Mesendoderm (in vitro differentiated cells): Measurements from ENCODE around the gene EPHA3.

Experiments
- DNase-seq: peaks from one replicate; pipeline ENCODE4 v3.0.0; 2013
- H2AK5ac ChIP-seq: 2 replicates; pipeline ENCODE4 v1.6.1; 2013; ENCODE audit warnings: low read length, inconsistent platforms
- H2BK120ac ChIP-seq: 2 replicates; pipeline ENCODE4 v1.6.1; 2013; ENCODE audit warnings: low read depth, mild to moderate bottlenecking, low read length, moderate library complexity, mixed read lengths
- H2BK15ac ChIP-seq: replicated peaks from 2 replicates; pipeline ENCODE4 v1.6.1; 2013; ENCODE audit warnings: low read depth, mild to moderate bottlenecking, moderate library complexity
- H2BK5ac ChIP-seq: 2 replicates; pipeline ENCODE4 v1.6.1; 2013; ENCODE audit warnings: low read length, inconsistent platforms
- H3K18ac ChIP-seq: 2 replicates; pipeline ENCODE4 v1.6.1; 2013; ENCODE audit warnings: mild to moderate bottlenecking, low read length, mixed read lengths
- H3K23ac ChIP-seq: one replicate; pipeline ENCODE4 v1.6.1; 2013; ENCODE audit warnings: low read length
- H3K27ac ChIP-seq: 2 replicates; pipeline ENCODE4 v1.5.1; 2013; ENCODE audit warnings: low read depth, mild to moderate bottlenecking, inconsistent platforms, low read length, moderate library complexity
- H3K27me3 ChIP-seq: 2 replicates; pipeline ENCODE4 v1.6.1; 2013; ENCODE audit warnings: low read length, control low read depth, mild to moderate bottlenecking, inconsistent platforms; ENCODE audit not compliant: insufficient read depth, poor library complexity
- H3K36me3 ChIP-seq: 2 replicates; pipeline ENCODE4 v1.6.1; 2013; ENCODE audit warnings: low read length, inconsistent platforms; ENCODE audit not compliant: control insufficient read depth, insufficient read depth
- H3K4ac ChIP-seq: one replicate; pipeline ENCODE4 v1.6.1; 2013; ENCODE audit warnings: low read depth, mild to moderate bottlenecking, low read length, moderate library complexity
- H3K4me1 ChIP-seq: 2 replicates; pipeline ENCODE4 v1.6.1; 2013; ENCODE audit warnings: low read depth, low read length, inconsistent platforms; ENCODE audit not compliant: control insufficient read depth
- H3K4me2 ChIP-seq: 2 replicates; pipeline ENCODE4 v1.6.1; 2013; ENCODE audit warnings: low read length
- H3K4me3 ChIP-seq: 2 replicates; pipeline ENCODE4 v1.5.1; 2013; ENCODE audit warnings: mild to moderate bottlenecking, low read length
- H3K56ac ChIP-seq: one replicate; pipeline ENCODE4 v1.6.1; 2013; ENCODE audit warnings: low read length
- H3K79me1 ChIP-seq: 2 replicates; pipeline ENCODE4 v1.6.1; 2013; ENCODE audit warnings: low read length, inconsistent platforms
- H3K79me2 ChIP-seq: 2 replicates; pipeline ENCODE4 v1.6.1; 2013; ENCODE audit warnings: mild to moderate bottlenecking, low read length; ENCODE audit not compliant: control insufficient read depth, insufficient read depth
- H3K9ac ChIP-seq: 2 replicates; pipeline ENCODE4 v1.6.1; 2013; ENCODE audit warnings: low read length, inconsistent platforms
- H4K5ac ChIP-seq: one replicate; pipeline ENCODE4 v1.6.1; 2013; ENCODE audit warnings: low read length
- H4K8ac ChIP-seq: one replicate; pipeline ENCODE4 v1.6.1; 2013; ENCODE audit warnings: low read depth, mild to moderate bottlenecking, control low read depth, low read length, moderate library complexity
- WGBS: extraction: QIAGEN DNeasy Blood & Tissue Kit; methylation state at CpG from one replicate; pipeline ENCODE4 v1.1.7; 2013; ENCODE audit warnings: low lambda C conversion rate, missing lambda C conversion rate; ENCODE audit not compliant: insufficient coverage; ENCODE audit errors: extremely low coverage; 5-methylcytosine and 5-hydroxymethylcytosine counted together

Gene EPHA3

GRCh38 chr3:89434621-89435380 lies 327.4 kb downstream of the EPHA3 start:
- H2BK5ac ChIP-seq: no peak overlapping the region
- no CpG with 5 or more reads among the region's 7 CpGs for WGBS
- DNase-seq: no peak
- H3K4ac ChIP-seq: no peak overlapping the region
- no peak overlapping the region for H2BK120ac ChIP-seq
- no peak overlapping the region for H2BK15ac ChIP-seq
- no peak overlapping the region for H3K18ac ChIP-seq
- no peaks in the 10 kb centered on the region for H3K4me1 ChIP-seq
- no peak overlapping the region for H2AK5ac ChIP-seq
- no peak overlapping the region for H3K23ac ChIP-seq
- no peak overlapping the region for H4K8ac ChIP-seq
- H3K56ac ChIP-seq: no peak overlapping the region
- H3K79me2 ChIP-seq: no peaks in the 10 kb centered on the region
- H3K27ac ChIP-seq: no peak overlapping the region
- no peaks in the 10 kb centered on the region for H3K36me3 ChIP-seq
- no peaks in the 10 kb centered on the region for H3K79me1 ChIP-seq
- no peak overlapping the region for H3K4me2 ChIP-seq
- H4K5ac ChIP-seq: no peak overlapping the region
- H3K4me3 ChIP-seq: no peak overlapping the region
- H3K9ac ChIP-seq: no peak overlapping the region
- no peaks in the 10 kb centered on the region for H3K27me3 ChIP-seq

GRCh38 chr3:89436846-89437245 lies 329.4 kb downstream of the EPHA3 start:
- H3K56ac ChIP-seq: no peak overlapping the region
- no peak overlapping the region for H3K27ac ChIP-seq
- H4K5ac ChIP-seq: no peak overlapping the region
- WGBS: no CpG with 5 or more reads among the region's 3 CpGs
- no peak for DNase-seq
- H3K18ac ChIP-seq: no peak overlapping the region
- no peak overlapping the region for H3K4me2 ChIP-seq
- H3K27me3 ChIP-seq: no peaks in the 10 kb centered on the region
- no peak overlapping the region for H2BK5ac ChIP-seq
- no peaks in the 10 kb centered on the region for H3K4me1 ChIP-seq
- H2BK15ac ChIP-seq: no peak overlapping the region
- no peak overlapping the region for H3K23ac ChIP-seq
- no peaks in the 10 kb centered on the region for H3K79me1 ChIP-seq
- H3K4ac ChIP-seq: no peak overlapping the region
- no peak overlapping the region for H3K4me3 ChIP-seq
- no peak overlapping the region for H2BK120ac ChIP-seq
- H2AK5ac ChIP-seq: no peak overlapping the region
- no peak overlapping the region for H3K9ac ChIP-seq
- no peaks in the 10 kb centered on the region for H3K36me3 ChIP-seq
- H4K8ac ChIP-seq: no peak overlapping the region
- H3K79me2 ChIP-seq: no peaks in the 10 kb centered on the region

DNA sequence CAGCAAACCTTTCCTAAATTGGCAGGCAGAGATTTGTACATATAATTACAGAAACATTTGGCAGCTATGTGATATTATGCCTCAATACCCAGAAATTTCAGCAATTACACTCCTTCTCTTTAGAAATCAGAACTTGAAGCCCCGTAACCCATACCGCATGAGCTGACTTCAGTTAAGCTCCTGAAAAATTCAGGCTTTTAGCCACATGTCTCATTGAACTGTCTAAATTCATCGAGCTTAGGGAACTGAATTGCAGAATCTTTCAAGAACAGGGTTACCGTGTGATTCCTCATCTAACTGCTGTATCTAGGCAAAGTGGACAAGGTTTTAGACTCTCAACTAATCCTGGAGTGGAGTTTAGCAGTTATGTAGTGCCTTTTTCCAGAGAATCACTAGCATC lies 333.0 kb downstream of the EPHA3 start:
- H3K36me3 ChIP-seq: no peaks in the 10 kb centered on the region
- H3K56ac ChIP-seq: no peak overlapping the region
- no peak overlapping the region for H3K4me2 ChIP-seq
- H3K18ac ChIP-seq: no peak overlapping the region
- H2AK5ac ChIP-seq: no peak overlapping the region
- no peak overlapping the region for H4K5ac ChIP-seq
- H3K79me2 ChIP-seq: no peaks in the 10 kb centered on the region
- no peak overlapping the region for H3K4ac ChIP-seq
- no CpG with 5 or more reads among the region's 4 CpGs for WGBS
- no peak overlapping the region for H2BK15ac ChIP-seq
- no peak overlapping the region for H3K27ac ChIP-seq
- no peak overlapping the region for H3K9ac ChIP-seq
- H2BK5ac ChIP-seq: no peak overlapping the region
- no peaks in the 10 kb centered on the region for H3K79me1 ChIP-seq
- no peak overlapping the region for H3K23ac ChIP-seq
- H3K27me3 ChIP-seq: no peaks in the 10 kb centered on the region
- no peaks in the 10 kb centered on the region for H3K4me1 ChIP-seq
- H3K4me3 ChIP-seq: no peak overlapping the region
- H4K8ac ChIP-seq: no peak overlapping the region
- no peak for DNase-seq
- no peak overlapping the region for H2BK120ac ChIP-seq

- H2BK120ac ChIP-seq: no peak overlapping the region
- no peak for DNase-seq
- H3K18ac ChIP-seq: no peak overlapping the region
- no peaks in the 10 kb centered on the region for H3K79me1 ChIP-seq
- no peak overlapping the region for H2BK5ac ChIP-seq
- H3K36me3 ChIP-seq: no peaks in the 10 kb centered on the region
- H3K56ac ChIP-seq: no peak overlapping the region
- no peak overlapping the region for H4K8ac ChIP-seq
- no peak overlapping the region for H2BK15ac ChIP-seq
- H3K4me1 ChIP-seq: no peaks in the 10 kb centered on the region
- H3K27ac ChIP-seq: no peak overlapping the region
- H2AK5ac ChIP-seq: no peak overlapping the region
- no peaks in the 10 kb centered on the region for H3K27me3 ChIP-seq
- no peak overlapping the region for H3K4me2 ChIP-seq
- H3K79me2 ChIP-seq: no peaks in the 10 kb centered on the region
- no peak overlapping the region for H3K4me3 ChIP-seq
- H3K9ac ChIP-seq: no peak overlapping the region
- no peak overlapping the region for H3K23ac ChIP-seq
- H4K5ac ChIP-seq: no peak overlapping the region
- no peak overlapping the region for H3K4ac ChIP-seq
Observed at GRCh38 chr3:89441141-89441540, 333.7 kb downstream of the EPHA3 start.

DNA sequence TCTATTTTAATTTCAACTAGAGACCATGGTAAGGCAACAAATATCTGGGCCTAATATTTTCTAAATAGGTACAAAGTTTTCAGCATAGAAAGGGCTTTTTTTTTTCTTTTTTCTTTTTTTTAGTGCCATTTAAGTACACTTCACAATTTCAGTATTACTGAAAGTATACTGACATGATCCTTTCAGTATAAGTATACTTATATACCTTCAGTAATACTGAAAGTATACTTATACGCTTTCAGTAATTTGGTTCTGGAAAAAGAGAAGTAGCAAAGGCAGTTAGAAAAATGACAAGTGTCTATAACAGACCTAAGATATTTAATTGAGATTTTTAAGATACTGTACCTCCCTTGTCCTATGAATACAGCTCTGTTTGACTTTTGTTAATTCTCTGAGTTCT lies 339.2 kb downstream of the EPHA3 start:
- Histone ChIP-seq H3K9ac (no peak overlapping the region), H4K8ac (no peak overlapping the region), H4K5ac (no peak overlapping the region), H2BK5ac (no peak overlapping the region), H2BK15ac (no peak overlapping the region), H3K18ac (no peak overlapping the region), H3K79me2 (no peaks in the 10 kb centered on the region), H3K79me1 (no peaks in the 10 kb centered on the region), H3K23ac (no peak overlapping the region), H3K27ac (no peak overlapping the region), H3K36me3 (no peaks in the 10 kb centered on the region), H3K27me3 (no peaks in the 10 kb centered on the region), H2BK120ac (no peak overlapping the region), H3K4me2 (no peak overlapping the region), H2AK5ac (no peak overlapping the region), H3K4ac (no peak overlapping the region), H3K56ac (no peak overlapping the region), H3K4me1 (no peaks in the 10 kb centered on the region), H3K4me3 (no peak overlapping the region)
- DNase-seq: no peak
- WGBS: no CpG with 5 or more reads among the region's 1 CpG

DNA sequence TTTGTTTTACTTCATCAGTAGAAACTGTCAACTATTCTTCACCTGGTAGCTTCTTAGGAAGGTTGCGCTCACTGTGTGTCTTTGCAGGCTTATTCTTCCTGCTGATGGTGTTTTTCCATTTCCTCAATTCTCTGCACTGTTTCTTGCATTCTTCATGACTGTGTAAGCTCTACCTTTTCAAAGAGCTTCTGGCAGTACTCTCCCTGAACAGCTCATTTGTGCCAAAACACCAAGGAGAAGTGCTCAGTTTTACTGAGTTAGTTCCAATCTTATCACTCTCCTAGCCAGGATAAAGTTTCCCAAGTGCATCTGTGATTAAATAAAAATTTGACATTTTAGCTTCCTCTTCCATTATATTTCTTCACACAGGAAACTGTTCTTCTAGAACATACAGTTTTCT lies 339.8 kb downstream of the EPHA3 start:
- Histone ChIP-seq H3K23ac (no peak overlapping the region), H3K79me1 (no peaks in the 10 kb centered on the region), H2BK15ac (no peak overlapping the region), H2BK5ac (no peak overlapping the region), H3K18ac (no peak overlapping the region), H3K4me2 (no peak overlapping the region), H3K9ac (no peak overlapping the region), H3K4me1 (no peaks in the 10 kb centered on the region), H3K36me3 (no peaks in the 10 kb centered on the region), H3K27me3 (no peaks in the 10 kb centered on the region), H4K5ac (no peak overlapping the region), H3K79me2 (no peaks in the 10 kb centered on the region), H2AK5ac (no peak overlapping the region), H2BK120ac (no peak overlapping the region), H3K4me3 (no peak overlapping the region), H3K56ac (no peak overlapping the region), H4K8ac (no peak overlapping the region), H3K4ac (no peak overlapping the region), H3K27ac (no peak overlapping the region)
- DNase-seq: no peak
- WGBS: no CpG with 5 or more reads among the region's 1 CpG
